Vagina (tissue), 2 donors: ENCODE data around the gene GLB1L3. TPM values are rescaled to one million over a fixed set of nuclear protein-coding genes. Genes with fewer than 3 reads are reported as not detected.
A peak's percentile ranks its signal among the peaks of the same experiment; 100 is the strongest.

Source experiments
- DNase-seq, 2 donors: peaks; one replicate each; pipeline ENCODE4 v3.0.0-alpha.2; 2017; ENCODE audit errors: extremely low spot score in 2 of 2
- H3K27ac ChIP-seq: fragments of 200-600 bp; sonication (generic); one replicate; pipeline ENCODE4 v1.5.1; 2019
- H3K27me3 ChIP-seq: fragments of 200-600 bp; sonication (generic); one replicate; pipeline ENCODE4 v1.5.1; 2019
- H3K36me3 ChIP-seq, 2 donors: fragments of 200-600 bp; sonication (generic); one replicate each; pipeline ENCODE4 v1.5.1; 2017 to 2019
- H3K4me1 ChIP-seq: fragments of 200-600 bp; sonication (generic); one replicate; pipeline ENCODE4 v1.5.1; 2019
- H3K4me3 ChIP-seq, 2 donors: fragments of 200-600 bp; sonication (generic); 1 replicate in 1 of 2; 2 replicates in 1 of 2; pipeline ENCODE4 v1.5.1; 2016 to 2019
- H3K9me3 ChIP-seq: fragments of 200-600 bp; sonication (generic); one replicate; pipeline ENCODE4 v1.5.1; 2019
- POLR2A ChIP-seq, 2 donors: fragments of 450-650 bp; IDR thresholded peaks; one replicate each; pipeline ENCODE4 v1.6.1; 2017; ENCODE audit warnings: antibody characterized with exemption in 2 of 2, mild to moderate bottlenecking in 2 of 2, moderate library complexity in 2 of 2
- POLR2AphosphoS5 ChIP-seq, 2 donors: sonication (generic); formaldehyde crosslinking; IDR thresholded peaks; one replicate each; pipeline ENCODE4 v1.9.0; 2017; ENCODE audit warnings: antibody characterized with exemption in 2 of 2, mild to moderate bottlenecking in 2 of 2, low read depth in 1 of 2; ENCODE audit not compliant: insufficient read depth in 1 of 2
- intact Hi-C: fragments of 100-400 bp; cut with DNase I; formaldehyde crosslinking; loops from one replicate; pipeline ENCODE4 v1.15.1; 2023
- total RNA-seq: library from RNA; depleted of rRNA; stranded (reverse); fragments of >200 nt; gene quantifications from one replicate; pipeline ENCODE4 v1.2.3, GENCODE V29; 2016
- TF ChIP-seq, protein P1 (sequence below), 3 experiments: fragments of 450-650 bp in 2 of 3; fragments of 200-600 bp in 1 of 3; sonication (generic) in 1 of 3; IDR thresholded peaks; one replicate each; pipeline ENCODE4 v1.5.1; 2017 to 2019; ENCODE audit warnings: antibody characterized with exemption in 3 of 3, mild to moderate bottlenecking in 2 of 3, moderate library complexity in 2 of 3

Gene GLB1L3
- total RNA-seq, 1 donor from 2014 or later: 2.2 TPM

DNA sequence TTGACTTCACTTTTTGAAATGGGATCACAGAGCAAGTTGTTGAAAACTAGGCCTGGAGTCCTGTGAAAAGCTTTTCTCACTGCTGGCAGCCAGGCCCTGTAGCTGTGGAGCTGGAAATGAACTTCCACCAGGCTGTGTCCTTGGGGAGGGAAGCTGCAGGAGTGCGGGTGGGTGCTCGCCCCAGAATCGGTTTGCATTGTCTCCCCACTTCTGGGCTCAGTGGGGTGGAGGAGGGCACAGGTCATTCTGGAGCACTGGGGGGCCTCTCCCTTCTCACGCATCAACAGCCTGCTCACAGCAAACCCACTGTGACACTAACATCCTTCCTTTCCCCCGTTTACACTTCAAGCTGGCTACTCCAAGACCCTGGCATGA, 70.8 kb downstream of the GLB1L3 start:
- no peaks in the 10 kb centered on the region for H3K27me3 ChIP-seq
- no peaks in the 10 kb centered on the region for H3K4me1 ChIP-seq
- H3K27ac ChIP-seq: no peak overlapping the region
- intact Hi-C loops: no loop called here
- H3K9me3 ChIP-seq: no peaks in the 10 kb centered on the region
- peak in 1 of 2 donors; percentile 67 for DNase-seq
- no peak overlapping the region for H3K4me3 ChIP-seq
- no peaks in the 10 kb centered on the region for H3K36me3 ChIP-seq
- no peak for TF ChIP-seq POLR2AphosphoS5 (IDR thresholded peaks at IDR 0.05; ENCODE audit: insufficient read depth in 1 of 2, low read depth in 1 of 2)
- TF ChIP-seq, protein P1, sequence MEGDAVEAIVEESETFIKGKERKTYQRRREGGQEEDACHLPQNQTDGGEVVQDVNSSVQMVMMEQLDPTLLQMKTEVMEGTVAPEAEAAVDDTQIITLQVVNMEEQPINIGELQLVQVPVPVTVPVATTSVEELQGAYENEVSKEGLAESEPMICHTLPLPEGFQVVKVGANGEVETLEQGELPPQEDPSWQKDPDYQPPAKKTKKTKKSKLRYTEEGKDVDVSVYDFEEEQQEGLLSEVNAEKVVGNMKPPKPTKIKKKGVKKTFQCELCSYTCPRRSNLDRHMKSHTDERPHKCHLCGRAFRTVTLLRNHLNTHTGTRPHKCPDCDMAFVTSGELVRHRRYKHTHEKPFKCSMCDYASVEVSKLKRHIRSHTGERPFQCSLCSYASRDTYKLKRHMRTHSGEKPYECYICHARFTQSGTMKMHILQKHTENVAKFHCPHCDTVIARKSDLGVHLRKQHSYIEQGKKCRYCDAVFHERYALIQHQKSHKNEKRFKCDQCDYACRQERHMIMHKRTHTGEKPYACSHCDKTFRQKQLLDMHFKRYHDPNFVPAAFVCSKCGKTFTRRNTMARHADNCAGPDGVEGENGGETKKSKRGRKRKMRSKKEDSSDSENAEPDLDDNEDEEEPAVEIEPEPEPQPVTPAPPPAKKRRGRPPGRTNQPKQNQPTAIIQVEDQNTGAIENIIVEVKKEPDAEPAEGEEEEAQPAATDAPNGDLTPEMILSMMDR (IDR thresholded peaks at IDR 0.05): no peak
- TF ChIP-seq POLR2A (IDR thresholded peaks at IDR 0.05): no peak

GRCh38 chr11:134347441-134347840, 71.3 kb downstream of the GLB1L3 start:
- Histone ChIP-seq H3K9me3 (no peaks in the 10 kb centered on the region), H3K4me1 (no peaks in the 10 kb centered on the region), H3K4me3 (no peak overlapping the region), H3K27me3 (no peaks in the 10 kb centered on the region), H3K27ac (no peak overlapping the region), H3K36me3 (no peaks in the 10 kb centered on the region)
- peak; percentile 58 to 61 for DNase-seq
- intact Hi-C loops: no loop called here
- TF ChIP-seq POLR2AphosphoS5 (IDR thresholded peaks at IDR 0.05; ENCODE audit: insufficient read depth in 1 of 2, low read depth in 1 of 2) (no peak), POLR2A (IDR thresholded peaks at IDR 0.05) (no peak)
- TF ChIP-seq, protein P1 (IDR thresholded peaks at IDR 0.05): no peak

DNA sequence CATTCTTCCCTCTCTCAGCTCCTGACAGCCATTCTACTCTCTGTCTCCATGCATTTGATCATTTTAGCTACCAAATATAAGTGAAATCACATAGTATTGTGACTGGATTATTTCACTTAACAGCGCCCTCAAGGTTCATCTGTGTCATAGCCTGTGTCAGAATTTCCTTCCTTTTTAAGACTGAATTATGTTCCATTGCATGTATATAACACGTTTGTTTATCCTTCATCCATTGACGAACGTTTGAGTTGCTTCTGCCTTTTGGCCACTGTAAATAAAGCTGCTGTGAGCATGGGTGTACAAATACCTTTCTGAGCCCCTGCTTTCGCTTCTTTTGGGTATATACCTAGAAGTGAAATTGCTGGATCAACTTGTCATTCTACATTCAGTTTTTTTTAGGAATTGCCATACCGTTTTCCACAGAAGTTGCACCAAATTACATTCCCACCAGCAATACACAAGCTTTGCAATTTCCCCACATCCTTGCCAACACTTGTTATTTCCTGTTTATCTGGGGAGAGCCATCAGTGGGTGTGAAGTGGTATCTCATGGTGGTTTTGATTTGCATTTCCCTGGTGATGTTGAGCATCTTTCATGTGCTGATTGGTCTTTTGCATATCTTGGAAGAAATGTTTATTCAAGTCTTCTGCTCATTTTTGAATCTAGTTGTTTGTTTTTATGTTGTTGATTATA, 73.1 kb downstream of the GLB1L3 start:
- Histone ChIP-seq H3K4me1 (no peaks in the 10 kb centered on the region), H3K27me3 (no peaks in the 10 kb centered on the region), H3K36me3 (no peaks in the 10 kb centered on the region), H3K9me3 (no peaks in the 10 kb centered on the region), H3K27ac (no peak overlapping the region), H3K4me3 (no peak overlapping the region)
- TF ChIP-seq, protein P1 (IDR thresholded peaks at IDR 0.05): no peak
- TF ChIP-seq POLR2A (IDR thresholded peaks at IDR 0.05) (no peak), POLR2AphosphoS5 (IDR thresholded peaks at IDR 0.05; ENCODE audit: insufficient read depth in 1 of 2, low read depth in 1 of 2) (no peak)
- intact Hi-C loops: no loop called here
- DNase-seq: no peak

GRCh38 chr11:134349802-134350355, 73.7 kb downstream of the GLB1L3 start:
- H3K36me3 ChIP-seq: no peaks in the 10 kb centered on the region
- TF ChIP-seq, protein P1 (IDR thresholded peaks at IDR 0.05): no peak
- TF ChIP-seq POLR2AphosphoS5 (IDR thresholded peaks at IDR 0.05; ENCODE audit: insufficient read depth in 1 of 2, low read depth in 1 of 2): no peak
- TF ChIP-seq POLR2A (IDR thresholded peaks at IDR 0.05): no peak
- intact Hi-C loops: no loop called here
- H3K27ac ChIP-seq: no peak overlapping the region
- no peak overlapping the region for H3K4me3 ChIP-seq
- no peaks in the 10 kb centered on the region for H3K4me1 ChIP-seq
- no peak for DNase-seq
- H3K27me3 ChIP-seq: no peaks in the 10 kb centered on the region
- no peaks in the 10 kb centered on the region for H3K9me3 ChIP-seq

- H3K27ac ChIP-seq: no peak overlapping the region
- no peaks in the 10 kb centered on the region for H3K9me3 ChIP-seq
- no peaks in the 10 kb centered on the region for H3K4me1 ChIP-seq
- intact Hi-C loops: no loop called here
- no peak for DNase-seq
- TF ChIP-seq, protein P1 (IDR thresholded peaks at IDR 0.05): no peak
- TF ChIP-seq POLR2AphosphoS5 (IDR thresholded peaks at IDR 0.05; ENCODE audit: insufficient read depth in 1 of 2, low read depth in 1 of 2) (no peak), POLR2A (IDR thresholded peaks at IDR 0.05) (no peak)
- H3K27me3 ChIP-seq: no peaks in the 10 kb centered on the region
- H3K36me3 ChIP-seq: no peaks in the 10 kb centered on the region
- no peak overlapping the region for H3K4me3 ChIP-seq
These were observed 74.2 kb downstream of the GLB1L3 start for GRCh38 chr11:134350381-134350780.
